OCI-LY1 (cell line): ENCODE measurements around the gene RTKN2.

Experiments
- CTCF ChIP-seq: fragments of 200-600 bp; sonication (generic), shearing (Covaris generic); IDR thresholded peaks from 2 replicates; pipeline ENCODE4 v1.5.1; 2017; ENCODE audit warnings: mild to moderate bottlenecking, antibody characterized with exemption, low read length, moderate library complexity, mixed read lengths
- EZH2 ChIP-seq: fragments of 200-600 bp; sonication (generic), shearing (Covaris generic); IDR thresholded peaks from 2 replicates; pipeline ENCODE4 v1.8.0; 2017; ENCODE audit warnings: borderline replicate concordance, mixed run types, mild to moderate bottlenecking, antibody characterized with exemption, low read length, moderate library complexity, mixed read lengths

GRCh38 chr10:62307635-62308034 lies 39.0 kb upstream of the RTKN2 start:
- no peak for TF ChIP-seq EZH2
- no peak for TF ChIP-seq CTCF
